Fibroblast of skin of left quadriceps (primary cell): ENCODE results near the gene YIPF1.
A peak's percentile ranks its signal among the peaks of the same experiment; 100 is the strongest.
"Not testable (repeated sequence)": the region's sequence is repeated elsewhere in the genome, so short reads cannot be mapped to it uniquely, and the experiment has no call there.

Experiments used
- DNase-seq, 2 experiments: peaks; one replicate each; pipeline ENCODE4 v3.0.0-alpha.2; 2013; ENCODE audit warnings: low read depth in 2 of 2

YIPF1 gene

DNA sequence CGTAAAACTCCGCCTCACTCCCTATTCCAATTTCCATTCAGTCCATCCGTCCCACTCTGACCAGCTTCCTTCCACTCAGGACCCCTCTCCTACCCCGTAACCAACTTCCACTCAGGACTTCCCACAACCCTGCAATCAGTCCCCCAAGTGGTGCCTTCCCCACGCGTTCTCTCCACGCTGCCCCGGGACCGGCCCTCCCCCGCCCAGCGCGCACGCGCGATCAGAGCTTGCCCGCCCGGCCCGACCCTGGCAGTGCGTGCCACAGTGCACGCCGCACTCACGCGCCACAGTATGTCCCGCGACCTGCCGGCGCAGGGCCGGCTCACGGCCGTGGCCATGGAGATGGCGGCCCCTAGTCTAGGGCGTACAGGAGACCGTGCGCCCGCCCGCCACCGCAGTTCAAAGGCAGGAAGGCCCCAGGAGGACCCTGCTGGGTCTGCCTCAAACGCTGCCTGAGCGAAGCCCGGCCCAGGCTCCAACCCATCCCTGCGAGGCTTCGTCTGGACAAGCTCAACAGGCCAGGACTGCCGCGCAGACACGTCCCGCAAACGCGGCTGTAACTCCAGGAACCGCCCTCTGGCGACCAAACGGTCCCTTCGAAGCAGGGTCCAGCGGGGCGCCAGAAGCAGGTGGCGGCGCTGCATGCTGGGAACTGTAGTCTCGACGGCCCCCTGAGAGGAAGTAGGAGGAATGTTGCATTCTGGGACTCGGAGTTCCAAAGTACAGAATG, 51.5 kb downstream of the YIPF1 start, which contains the start of gene NDC1:
NDC1 (minus strand) TSS at position 373 of the 730 bp plus-strand sequence; CDS start at position 338, 35 bp downstream.
- DNase-seq: peak; percentile 88 to 89

DNA sequence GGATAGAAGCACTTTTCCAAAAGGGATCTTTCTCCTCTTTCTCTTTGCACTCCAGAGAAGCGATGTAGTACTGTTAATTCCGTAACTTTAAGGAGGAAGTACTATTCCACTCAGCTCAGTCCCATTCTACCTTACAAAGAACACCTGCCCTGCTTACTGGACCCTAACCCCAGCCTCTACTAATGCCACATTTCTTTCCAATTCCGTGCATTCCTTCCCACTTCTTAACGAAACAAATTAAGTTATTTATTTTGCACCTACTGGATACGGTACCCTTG, 52.0 kb downstream of the YIPF1 start:
- DNase-seq: no peak

DNA sequence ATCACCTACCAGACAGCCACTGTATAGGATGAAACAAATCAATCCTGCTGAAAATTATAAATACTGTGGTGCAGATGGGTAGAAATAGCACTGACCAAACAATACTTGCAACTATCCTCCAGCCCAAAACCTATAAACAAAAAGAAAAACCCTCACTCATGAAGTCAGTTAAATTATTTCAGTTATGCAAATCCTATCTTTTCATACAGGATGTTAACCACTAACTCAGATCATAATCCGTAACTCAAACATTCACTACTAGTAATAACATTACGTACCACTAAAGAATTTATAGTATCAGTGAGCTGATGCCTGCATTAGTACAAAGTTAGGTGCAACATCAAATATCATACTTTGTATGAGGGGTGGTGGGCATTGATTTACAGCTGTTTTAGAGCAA, 54.1 kb downstream of the YIPF1 start:
- DNase-seq: no peak

DNA sequence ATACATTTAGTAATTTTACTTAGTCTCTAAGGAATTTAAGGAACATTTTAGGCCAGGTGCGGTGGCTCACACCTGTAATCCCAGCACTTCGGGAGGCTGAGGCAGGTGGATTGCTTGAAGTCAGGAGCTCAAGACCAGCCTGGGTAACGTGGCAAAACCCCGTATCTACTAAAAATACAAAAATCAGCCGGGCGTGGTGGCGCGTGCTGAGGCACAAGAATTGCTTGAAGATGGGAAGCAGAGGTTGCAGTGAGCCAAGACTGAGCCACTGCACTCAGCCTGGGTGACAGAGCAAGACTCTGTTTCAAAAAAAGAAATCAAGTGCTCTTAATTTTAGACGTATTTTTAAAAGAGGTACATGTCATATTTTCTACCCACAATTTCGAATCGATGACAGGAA, 54.8 kb downstream of the YIPF1 start:
- no peak for DNase-seq

DNA sequence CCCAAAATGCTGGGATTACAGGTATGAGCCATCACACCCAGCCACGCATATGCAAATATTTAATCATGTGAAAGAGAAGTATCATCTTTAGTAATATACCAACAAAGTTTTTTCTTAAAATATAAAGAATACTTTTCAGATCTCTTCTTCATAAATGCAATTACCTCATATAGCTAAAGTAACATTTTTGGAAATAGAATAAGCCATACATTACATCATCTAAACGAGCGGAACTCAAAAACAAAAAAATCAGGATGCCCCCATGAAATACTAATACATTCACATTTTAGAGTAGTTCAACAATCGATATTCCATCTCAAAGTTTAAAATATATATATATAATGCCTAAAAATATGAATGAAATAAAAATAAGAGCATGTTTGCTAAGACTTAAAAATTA, 56.2 kb downstream of the YIPF1 start:
- no peak for DNase-seq

DNA sequence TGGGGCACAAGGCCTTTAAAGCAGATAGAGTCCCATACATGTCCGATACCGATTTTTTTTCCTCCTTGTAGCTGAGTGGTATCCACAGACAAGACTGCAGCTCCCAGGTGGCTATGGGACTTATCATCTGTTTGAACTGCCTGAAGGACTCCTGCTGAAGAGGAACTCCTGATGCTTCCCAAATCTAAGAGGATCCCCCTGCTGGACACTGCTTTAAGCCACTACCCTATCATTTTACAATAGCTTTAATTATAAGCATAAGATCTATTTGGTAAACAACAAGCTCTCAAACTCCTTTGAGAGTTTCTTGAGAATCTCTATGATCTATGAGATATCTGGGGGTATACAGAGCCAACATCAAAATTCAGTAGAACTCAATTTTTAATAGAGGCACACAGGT, 63.2 kb downstream of the YIPF1 start:
- DNase-seq: no peak

DNA sequence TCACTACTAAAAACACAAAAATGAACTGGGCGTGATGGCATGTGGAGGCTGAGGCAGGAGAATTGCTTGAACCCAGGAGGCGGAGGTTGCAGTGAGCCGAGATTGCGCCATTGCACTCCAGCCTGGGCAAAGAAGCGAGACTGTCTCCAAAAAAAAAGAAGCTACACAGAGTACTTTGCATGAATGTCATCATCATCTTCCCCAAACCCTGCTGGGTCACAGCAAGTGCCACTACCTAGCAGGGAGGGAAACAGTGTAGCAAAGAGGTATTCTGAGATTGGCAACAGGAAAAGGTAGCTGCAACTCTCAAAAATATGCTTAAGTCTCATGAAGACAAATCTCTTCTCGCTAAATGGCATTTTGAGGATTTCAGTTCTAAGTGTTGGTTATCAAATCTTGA, 64.3 kb downstream of the YIPF1 start:
- DNase-seq: no peak

DNA sequence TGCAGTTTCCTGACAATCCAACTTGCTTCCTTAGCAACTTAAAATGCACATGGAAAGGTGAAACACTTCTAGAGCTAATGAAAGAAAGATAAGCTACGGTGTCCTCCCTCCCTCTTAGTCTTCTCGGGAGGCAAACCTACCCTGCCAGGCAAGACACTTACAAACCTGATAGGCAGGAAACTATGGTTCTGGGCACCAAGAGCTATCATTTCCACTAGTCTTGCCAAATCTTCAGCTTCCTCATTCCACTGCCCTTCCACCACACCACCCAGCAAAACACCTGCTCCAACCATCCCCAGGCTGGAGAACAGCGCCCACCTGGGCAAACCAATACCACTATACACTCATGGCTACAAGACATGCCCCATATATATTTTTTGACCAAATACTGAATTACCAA, 66.7 kb downstream of the YIPF1 start:
- no peak for DNase-seq

DNA sequence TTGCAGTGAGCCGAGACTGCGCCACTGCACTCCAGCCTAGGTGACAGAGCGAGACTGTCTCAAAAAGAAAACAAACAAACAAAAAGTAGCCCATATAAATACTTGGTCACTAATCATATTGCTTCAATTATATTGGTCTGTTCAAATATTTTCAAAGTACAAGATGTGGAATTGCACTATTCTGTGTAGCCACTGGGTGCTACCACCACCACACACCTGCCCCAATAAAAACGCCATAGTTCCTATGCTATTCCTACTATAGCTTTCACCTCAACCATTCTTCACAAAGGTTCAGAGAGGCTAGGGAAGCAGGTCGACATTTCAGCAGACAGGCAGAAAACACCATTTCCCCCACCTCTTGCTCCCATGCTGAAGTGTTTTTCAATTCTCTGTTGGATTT, 68.2 kb downstream of the YIPF1 start:
- DNase-seq: no peak

DNA sequence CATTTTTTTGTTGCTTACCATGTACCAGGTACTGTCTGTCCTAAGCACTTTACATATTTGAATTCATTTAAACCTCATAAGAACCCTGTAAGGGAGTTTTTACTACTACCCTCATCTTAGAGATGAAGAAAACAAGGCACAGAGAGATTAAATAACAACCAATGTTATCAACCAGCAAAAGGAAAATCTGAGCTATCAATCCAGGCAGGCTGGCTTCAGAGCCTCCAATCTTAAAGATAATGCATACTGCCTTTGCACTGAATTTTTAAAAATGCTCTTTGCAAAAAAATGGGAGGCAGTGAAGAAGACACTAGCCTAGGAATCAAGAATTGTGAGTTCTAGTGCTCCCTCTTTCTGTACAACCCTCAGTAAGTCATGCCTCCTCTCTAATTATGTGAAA, 70.2 kb downstream of the YIPF1 start:
- no peak for DNase-seq

DNA sequence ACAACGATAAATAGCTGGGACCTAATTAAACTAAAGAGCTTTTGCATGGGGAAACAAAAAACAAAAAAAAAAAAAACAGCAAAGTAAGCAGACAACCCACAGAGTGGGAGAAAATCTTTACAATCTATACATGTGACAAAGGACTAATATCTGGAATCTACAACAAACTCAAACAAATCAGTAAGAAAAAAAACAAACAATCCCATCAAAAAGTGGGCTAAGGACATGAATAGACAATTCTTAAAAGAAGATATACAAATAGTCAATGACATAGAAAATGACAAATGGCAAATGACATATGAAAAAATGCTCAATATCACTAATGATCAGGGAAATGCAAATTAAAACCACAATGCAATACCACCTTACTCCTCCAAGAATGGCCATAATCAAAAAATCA, 73.0 kb downstream of the YIPF1 start:
- not testable (repeated sequence) for DNase-seq

DNA sequence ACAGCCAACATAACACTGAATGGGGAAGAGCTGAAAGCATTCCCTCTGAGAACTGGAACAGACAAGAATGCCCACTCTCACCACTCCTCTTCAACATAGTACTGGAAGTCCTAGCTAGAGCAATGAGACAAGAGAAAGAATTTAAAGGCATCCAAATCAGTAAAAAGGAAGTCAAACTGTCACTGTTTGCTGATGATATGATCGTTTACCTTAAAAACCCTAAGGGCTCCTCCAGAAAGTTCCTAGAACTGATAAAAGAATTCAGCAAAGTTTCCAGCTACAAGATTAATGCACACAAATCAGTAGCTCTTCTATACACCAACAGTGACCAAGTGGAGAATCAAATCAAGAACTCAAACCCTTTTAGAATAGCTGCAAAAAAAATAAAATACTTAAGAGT, 74.1 kb downstream of the YIPF1 start:
- not testable (repeated sequence) for DNase-seq

DNA sequence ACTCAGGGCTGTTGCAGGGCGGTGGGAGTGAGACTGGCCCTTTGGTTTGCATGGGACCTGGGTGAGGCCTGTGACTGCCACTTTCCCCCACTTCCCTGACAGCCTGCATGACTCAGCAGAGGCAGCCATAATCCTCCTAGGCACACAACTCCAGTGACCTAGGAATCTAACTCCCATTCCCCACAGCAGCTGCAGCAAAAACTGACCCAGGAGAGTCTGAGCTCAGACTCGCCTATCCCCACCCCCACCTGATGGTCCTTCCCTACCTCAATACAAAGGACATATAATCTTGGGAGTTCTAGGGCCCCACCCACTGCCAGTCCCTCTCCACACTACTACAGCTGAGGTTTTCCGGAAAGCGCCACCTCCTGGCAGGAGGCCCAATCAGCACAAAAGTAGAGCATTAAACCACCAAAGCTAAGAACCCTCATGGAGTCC, 78.2 kb downstream of the YIPF1 start:
- no peak for DNase-seq

DNA sequence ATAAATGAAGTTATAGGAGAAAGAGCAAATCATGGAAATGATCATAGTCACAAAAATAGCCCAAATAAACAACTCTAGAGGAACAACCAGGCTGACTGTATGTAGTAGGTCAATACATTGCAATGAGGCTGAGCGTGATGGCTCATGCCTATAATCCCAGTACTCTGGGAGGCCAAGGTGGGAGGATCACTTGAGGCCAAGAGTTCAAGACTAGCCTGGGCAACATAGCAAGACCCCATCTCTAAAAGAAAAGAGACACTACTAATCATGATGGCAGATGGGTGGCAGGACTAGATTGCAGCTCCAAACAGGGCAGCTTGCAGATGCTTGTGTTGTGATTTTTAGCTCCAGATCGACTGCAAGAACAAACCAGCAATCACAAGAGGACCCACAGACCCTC, 79.1 kb downstream of the YIPF1 start:
- DNase-seq: no peak

DNA sequence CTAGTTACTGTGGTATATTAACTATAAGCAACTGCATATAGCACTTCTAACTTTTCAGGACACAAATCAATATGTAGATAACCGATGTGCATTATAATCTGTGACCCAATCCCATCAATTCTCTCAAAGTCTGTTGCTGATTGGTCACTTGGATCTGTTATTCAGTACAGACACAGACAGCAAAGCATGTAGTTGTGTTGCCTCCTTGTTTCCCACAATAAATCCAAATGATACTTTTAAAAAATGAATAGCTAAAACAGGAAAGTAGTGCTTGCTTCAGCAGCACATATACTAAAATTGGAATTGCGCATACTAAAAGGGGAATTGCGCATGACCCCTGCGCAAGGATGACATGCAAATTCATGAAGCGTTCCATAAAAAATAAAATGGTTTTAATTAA, 79.6 kb downstream of the YIPF1 start:
- DNase-seq: no peak

DNA sequence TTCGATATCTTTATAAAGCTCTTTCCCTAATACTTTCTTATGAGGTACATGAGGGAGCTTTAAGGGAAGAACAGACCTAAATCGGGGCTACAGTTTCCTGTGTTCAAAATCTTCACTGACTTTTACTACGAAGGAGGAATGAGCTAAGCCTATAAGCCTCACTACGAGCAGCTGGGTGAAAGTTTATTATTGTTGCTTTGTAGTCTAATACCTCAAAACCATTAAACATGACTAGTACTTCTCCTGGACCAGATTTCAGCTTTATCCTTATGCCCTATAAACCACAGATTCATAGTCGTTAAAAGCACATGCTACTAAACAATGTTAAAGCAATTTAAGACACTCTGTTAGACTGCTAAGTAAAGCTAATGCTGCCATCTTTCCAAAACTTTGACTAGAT, 81.7 kb downstream of the YIPF1 start:
- peak; percentile 20 to 27 for DNase-seq

DNA sequence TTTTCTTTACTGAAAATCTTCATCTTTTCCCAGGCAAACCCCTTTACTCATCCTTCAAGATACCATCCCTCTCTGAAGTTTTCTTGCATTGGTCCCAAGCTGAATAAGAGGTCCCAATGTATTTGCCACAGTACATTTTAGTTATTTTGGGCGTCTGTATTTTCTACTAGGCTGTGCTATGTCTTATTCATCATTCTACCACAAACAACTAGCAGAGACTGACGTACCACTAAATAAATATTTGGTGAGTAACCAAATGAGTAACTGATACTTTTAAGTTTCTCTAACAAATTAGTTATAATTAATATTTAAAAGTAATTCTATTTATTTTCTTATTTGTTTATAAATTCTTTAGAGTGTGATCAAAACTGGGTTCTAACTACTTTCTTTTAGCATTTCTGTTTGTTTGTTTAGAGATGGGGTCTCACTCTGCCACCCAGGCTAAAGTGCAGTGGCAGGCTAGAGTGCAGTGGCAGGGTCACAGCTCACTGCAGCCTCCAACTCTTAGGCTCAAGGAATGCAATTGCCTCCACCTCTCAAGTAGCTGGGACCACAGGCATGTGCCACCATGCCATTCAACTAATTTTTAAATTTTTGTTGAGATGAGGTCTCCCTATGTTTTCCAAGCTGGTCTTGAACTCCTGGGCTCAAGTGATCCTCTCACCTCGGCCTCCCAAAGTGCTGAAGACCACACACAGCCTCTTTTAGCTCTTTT, 84.6 kb downstream of the YIPF1 start:
- no peak for DNase-seq

DNA sequence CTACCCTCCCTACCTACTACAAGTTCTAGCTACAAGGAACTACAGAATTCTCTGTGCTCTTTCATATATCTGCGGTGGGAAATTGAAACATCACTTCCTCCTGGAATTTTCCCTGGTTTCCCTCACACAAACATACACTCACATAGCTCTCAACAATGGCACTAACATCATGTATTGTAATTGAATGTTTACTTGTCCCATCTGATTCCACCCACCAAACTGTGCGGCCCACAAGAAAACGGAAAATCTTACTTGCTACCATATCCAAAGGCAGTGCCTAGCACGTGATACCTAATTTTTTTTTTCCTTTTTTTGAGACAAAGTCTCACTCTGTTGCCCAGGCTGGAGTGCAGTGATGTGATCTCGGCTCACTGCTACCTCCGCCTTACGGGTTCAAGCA, 85.4 kb downstream of the YIPF1 start:
- DNase-seq: no peak
